ENCODE results near the gene HPN. TPM values are rescaled to one million over a fixed set of nuclear protein-coding genes. Genes with fewer than 3 reads are reported as not detected.

HPN gene
- total RNA-seq, 1 experiment from 2014 or later: 10.6 TPM

- Histone ChIP-seq H4K91ac (ENCODE audit: insufficient read length, low read depth, low read length) (no peak overlapping the region), H2BK5ac (ENCODE audit: insufficient read length, low read length) (no peak overlapping the region), H3K4ac (ENCODE audit: low read depth, low read length) (no peak overlapping the region), H3K79me1 (ENCODE audit: insufficient read depth, low read depth, low read length, poor library complexity, severe bottlenecking) (no peaks in the 10 kb centered on the region), H2BK12ac (ENCODE audit: insufficient read length, low read depth, low read length) (no peak overlapping the region), H3K9me3 (ENCODE audit: control insufficient read depth, low read depth, low read length) (no peaks in the 10 kb centered on the region), H2AFZ (ENCODE audit: low read length) (no peak overlapping the region), H3K27me3 (ENCODE audit: insufficient read depth, low read length) (no peaks in the 10 kb centered on the region), H3K56ac (ENCODE audit: insufficient read length, low read depth, low read length) (no peak overlapping the region), H3K79me2 (ENCODE audit: insufficient read depth, low read length) (no peaks in the 10 kb centered on the region), H3K27ac (ENCODE audit: insufficient read length, low read depth, low read length) (no peak overlapping the region), H2AK5ac (ENCODE audit: insufficient read length, low read length) (no peak overlapping the region), H3K18ac (ENCODE audit: insufficient read length, low read depth, low read length) (no peak overlapping the region), H2BK120ac (ENCODE audit: low read depth, low read length, poor library complexity, severe bottlenecking) (no peak overlapping the region), H3K9ac (ENCODE audit: extremely low read depth, insufficient read length, low read length) (no peak overlapping the region), H3K23ac (ENCODE audit: insufficient read length, low read depth, low read length) (no peak overlapping the region), H2BK20ac (ENCODE audit: low read depth, low read length, poor library complexity, severe bottlenecking) (no peak overlapping the region), H3K23me2 (ENCODE audit: insufficient read length, low read depth, low read length, poor library complexity, severe bottlenecking) (no peaks in the 10 kb centered on the region), H4K8ac (replicated peaks; ENCODE audit: insufficient read length, low read depth, low read length) (no peak overlapping the region), H3K4me2 (ENCODE audit: insufficient read depth, insufficient read length, low read length) (no peak overlapping the region), H4K5ac (ENCODE audit: insufficient read length, low read depth, low read length) (no peak overlapping the region), H4K20me1 (ENCODE audit: control insufficient read depth, insufficient read depth, insufficient read length) (no peaks in the 10 kb centered on the region), H3K4me1 (ENCODE audit: insufficient read depth, low read length) (no peaks in the 10 kb centered on the region), H2BK15ac (ENCODE audit: low read depth, low read length) (no peak overlapping the region), H3K14ac (ENCODE audit: insufficient read depth, low read length) (no peak overlapping the region), H3T11ph (ENCODE audit: low read length) (no peak overlapping the region)
- no peak overlapping the region for H3K27ac Mint-ChIP-seq
- H3K36me3 Mint-ChIP-seq (ENCODE audit: insufficient read depth in 1 of 3, low read depth in 3 of 3): peaks cover 54 to 93% (median 85%) of the 10 kb centered on the region in 3 experiments
- H3K9me3 Mint-ChIP-seq: no peaks in the 10 kb centered on the region; a peak in 1 of 5 replicates
- TF ChIP-seq CTCF (conservative IDR thresholded peaks at IDR 0.05): no peak
- H3K4me1 Mint-ChIP-seq: peaks cover 4 to 7% of the 10 kb centered on the region in 2 experiments; a peak in 3 of 4 replicates
- no CpG with 5 or more reads among the region's 19 CpGs for WGBS (ENCODE audit: extremely low coverage, insufficient read length, low lambda C conversion rate)
- no peak overlapping the region for H3K4me3 Mint-ChIP-seq
- DNase-seq: no peak
- peaks cover 4% of the 10 kb centered on the region for H3K27me3 Mint-ChIP-seq (ENCODE audit: low read depth)
These were observed 18.1 kb upstream of the HPN start for GRCh38 chr19:35023428-35023827.

Measured in H9 (cell line).